GM19468 (cell line): ENCODE data around the gene RCN2.
"Not testable (repeated sequence)": the region's sequence is repeated elsewhere in the genome, so short reads cannot be mapped to it uniquely, and the experiment has no call there.

ENCODE experiments used
- ATAC-seq: cut with Tn5 transposase; IDR thresholded peaks from one replicate; pipeline ENCODE4 v1.9.1; 2021; ENCODE audit warnings: mild to moderate bottlenecking, moderate library complexity, moderate number of reproducible peaks; ENCODE audit not compliant: unreplicated experiment; ENCODE audit errors: extremely low read depth

The RCN2 gene

DNA sequence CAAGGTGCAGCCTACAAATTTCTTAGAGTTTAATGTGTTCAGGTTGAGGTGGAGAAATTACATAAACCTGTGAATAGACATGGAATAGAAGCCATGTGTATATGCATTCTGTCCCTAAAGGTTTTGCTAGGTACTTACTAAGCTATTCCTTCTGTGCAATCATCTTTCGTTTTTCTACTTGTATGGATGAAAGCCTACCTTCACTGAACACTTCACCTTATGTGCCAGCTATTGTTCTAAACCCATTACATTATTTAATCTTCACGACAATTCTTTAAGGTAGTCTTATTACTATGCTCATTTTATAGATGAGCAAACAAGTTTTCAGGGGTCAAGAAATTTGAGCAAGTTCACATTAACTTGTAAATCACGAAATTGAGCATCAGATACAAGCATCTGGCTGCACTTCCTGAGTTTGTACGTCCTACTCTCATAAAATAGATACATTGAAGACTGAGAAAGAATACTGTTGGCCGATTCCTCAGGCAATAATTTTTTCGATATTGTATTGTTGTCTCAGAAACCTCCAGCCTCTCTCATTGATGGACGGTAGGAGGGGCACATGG lies 635 bp upstream of the RCN2 start:
- ATAC-seq = no peak

DNA sequence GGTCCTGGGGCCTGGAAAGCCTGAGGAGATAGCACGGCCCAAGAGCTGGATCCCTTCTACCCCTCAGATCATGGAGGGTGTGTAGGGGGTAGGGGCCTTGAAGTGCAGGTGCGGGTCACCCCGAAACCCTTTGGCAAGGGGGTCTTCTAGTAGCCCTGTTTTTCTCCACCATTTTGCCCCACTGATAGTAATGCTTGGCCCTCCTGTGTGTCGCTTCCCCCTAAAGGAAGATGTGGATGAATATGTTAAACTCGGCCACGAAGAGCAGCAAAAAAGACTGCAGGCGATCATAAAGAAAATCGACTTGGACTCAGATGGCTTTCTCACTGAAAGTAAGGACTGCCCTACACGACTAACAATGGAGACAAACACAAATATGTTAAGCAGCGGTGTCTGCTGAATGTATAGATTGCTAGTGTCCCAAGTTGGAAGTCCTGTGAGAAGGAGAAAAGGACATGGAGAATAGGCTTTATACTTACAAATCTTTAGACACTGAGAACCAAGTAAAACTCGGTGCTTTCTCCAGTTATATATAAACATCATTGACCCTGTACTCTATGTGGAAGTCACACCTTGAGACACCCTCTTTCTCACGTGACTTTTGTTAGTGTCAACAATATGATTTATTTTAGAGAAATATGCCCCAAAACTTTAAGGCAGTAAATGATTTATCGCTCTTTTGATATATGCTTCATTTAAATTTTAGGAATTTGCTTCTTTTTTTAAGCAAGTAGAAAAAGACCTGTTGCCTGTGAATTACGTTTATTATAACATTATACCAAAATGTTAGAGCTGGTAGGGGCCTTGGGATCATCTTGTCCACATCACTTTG lies 802 bp downstream of the RCN2 start:
- ATAC-seq = no peak

DNA sequence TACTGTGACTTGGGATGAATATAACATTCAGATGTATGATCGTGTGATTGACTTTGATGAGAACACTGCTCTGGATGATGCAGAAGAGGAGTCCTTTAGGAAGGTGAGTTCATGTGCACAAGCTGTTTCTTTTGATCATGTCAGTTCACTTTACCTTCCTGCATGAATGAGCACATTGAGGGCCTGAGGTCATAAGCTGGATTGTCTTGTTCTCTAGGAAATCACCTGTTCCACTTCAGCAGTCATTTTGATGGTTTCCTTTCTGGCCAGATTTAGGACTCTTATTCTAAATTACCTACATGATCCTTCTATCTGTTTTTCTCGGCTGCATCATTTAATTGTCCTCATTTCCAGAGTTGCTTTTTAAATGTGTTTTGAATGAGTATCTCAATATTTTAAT lies 4.1 kb downstream of the RCN2 start:
- ATAC-seq = no peak

DNA sequence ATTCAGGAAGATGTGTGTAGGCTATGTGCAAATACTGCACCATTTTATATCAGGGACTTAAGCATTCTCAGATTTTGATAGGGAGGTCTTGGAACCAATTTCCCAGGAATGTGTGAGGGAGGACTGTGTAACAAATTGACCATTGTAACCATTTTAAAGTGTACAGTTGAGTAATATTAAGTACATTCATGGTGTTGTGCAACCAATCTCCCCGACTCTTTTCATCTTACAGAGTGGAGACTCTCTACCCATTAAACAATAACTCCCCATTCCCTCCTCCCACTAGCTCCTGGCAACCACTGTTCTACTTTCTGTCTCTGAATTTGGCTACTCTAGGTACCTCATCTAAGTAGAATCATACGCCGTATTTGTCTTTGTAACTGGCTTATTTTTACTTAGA lies 5.1 kb downstream of the RCN2 start:
- ATAC-seq = no peak

DNA sequence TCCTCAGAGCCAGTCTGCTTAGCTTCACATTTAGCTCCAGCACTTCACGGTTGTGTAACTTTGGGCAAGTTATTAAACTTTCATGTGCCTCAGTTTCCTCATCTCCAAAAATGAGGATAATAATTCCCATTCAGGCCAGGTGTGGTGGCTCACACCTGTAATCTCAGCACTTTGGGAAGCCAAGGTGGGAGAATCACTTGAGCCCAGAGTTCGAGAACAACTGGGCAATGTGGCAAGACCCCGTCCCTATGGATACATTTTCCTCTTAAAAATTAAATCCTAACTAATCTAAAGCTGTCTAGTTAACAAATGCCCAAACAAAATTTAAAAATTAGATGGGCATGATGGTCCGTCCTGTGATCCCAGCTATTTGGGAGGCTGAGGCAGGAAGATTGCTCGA lies 7.2 kb downstream of the RCN2 start:
- ATAC-seq = no peak

DNA sequence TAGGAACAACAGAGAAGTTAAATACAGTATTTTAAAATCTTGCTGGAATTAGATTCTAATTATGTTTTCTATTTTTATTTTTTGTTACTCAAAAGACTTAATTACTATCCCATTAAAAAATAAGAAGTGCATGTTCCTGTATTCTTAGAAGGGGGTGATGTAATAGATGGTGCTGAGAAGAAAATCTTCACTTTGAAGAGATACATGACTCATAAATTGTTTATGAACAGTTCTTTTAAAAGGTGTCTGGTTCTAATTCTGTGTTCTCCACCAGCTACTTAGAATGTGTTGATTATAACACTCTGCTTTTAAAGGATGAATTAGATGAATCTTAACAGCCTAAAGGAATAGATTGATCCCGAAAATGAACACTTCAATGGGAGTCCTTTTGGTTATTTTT lies 8.2 kb downstream of the RCN2 start:
- ATAC-seq = no peak

DNA sequence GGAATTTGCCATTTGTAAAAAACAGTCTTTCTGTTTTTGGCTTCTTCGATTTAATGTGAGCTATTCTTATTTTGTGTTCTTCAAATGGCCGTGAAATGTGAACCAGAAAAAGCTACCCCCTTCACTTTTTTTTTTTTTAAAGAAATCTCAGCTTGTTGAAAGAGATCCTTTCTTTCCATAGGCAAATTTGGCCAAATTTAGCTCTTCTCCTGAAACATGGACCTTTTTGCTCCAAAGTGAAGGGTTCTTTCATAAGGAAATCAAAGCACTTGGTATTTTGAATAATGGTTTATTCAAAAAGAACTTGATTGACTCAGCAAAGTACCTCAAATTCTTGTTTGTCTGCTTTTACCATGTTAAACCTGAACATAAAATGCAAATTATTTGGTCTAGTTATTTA lies 10.1 kb downstream of the RCN2 start:
- ATAC-seq = no peak

DNA sequence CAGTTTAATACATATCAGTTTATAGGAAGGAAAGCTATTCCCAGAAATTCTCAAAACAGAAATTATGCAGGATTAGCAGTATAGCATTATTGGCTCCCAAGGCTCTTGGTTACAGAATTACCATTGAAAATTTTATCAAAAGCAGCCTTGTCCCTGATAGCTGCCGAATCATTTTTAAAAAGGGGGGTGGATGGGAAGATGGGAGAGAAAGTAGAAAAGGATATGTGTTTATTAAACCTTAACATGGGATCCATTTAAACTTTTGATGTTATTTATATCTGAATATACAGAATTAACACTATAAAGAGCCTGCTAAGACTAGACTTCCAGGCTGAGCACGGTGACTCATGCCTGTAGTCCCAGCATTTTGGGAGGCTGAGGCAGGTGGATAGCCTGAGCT lies 10.8 kb downstream of the RCN2 start:
- no peak for ATAC-seq

DNA sequence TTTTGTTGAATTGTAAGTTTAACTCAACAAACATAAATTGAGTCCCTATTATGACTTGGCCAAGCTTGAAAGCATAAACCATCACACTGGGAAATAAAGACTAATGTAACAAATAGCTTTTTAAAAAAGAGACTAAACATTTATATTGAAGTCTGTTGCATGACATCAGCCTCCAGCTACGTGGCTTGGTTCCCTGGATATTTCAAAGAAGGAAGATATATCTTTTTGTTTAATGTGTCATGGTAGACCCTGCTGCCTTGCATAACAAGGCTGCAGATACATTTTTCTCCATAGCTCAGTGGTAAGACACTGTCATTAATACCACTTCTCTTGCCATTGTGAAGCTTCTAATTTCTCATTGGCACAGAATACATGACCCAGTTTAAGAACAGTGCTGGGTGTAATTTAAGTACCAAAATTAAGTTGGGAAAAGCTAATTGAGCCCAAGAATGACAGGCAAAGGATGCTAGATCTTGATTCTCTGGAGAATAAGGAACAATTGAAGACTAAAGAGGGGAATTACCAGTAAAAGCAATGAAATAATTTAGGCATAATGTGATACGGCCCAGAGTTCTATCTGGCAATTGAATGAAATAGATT lies 14.0 kb downstream of the RCN2 start:
- ATAC-seq = no peak

DNA sequence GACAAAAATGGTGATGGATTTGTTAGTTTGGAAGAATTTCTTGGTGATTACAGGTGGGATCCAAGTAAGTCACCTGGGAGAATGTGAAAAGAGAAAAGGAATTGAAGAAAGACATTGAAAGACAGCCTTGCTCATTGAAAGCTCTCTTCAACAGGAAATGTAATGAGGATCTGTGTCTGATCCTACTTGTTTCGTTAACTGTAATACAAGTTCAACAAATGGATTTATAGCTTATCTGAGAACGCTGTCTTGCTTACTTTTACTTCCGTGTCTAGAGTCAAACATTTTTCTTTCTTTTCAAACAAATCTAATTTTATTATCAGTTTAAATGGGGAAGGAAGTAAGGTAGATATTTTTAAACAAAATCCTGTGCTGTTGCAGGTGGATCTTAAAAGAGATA lies 15.9 kb downstream of the RCN2 start:
- no peak for ATAC-seq

DNA sequence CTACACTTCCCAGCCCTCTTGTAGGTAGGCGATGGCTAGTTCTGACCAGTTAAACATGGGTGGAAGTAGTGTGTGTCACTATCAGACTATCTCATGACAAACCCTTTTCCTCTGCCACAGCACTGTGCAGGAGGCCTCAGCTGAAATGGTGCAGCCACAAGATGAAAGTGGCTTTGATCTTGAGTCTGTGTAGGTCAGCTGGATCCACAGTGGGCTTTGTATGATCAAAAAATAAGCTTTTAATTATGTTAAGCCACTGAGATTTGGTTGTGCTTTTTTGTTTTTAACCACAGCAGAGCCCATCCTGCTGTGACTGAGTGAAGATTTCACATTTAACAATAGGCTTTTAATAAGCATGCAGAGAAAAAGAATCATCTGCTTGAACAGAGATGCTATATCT lies 19.7 kb downstream of the RCN2 start:
- ATAC-seq = no peak

DNA sequence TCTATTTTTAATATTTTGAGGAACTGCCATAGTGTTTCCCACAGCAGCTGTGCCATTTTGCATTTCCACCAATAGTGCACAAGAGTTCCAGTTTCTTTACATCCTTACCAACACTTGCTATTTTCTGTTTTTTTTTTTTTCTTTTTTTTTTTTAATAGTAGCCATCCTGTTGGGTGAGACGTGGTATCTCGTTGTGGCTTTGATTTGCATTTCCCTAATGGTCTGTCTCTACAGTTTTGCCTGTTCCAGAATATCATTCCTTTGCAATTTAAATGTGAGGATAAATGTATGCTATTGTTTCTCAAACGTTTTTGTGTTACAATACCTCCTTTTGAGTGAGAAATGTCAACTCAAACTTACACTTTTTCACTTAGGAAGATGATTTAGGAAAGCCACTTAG lies 22.4 kb downstream of the RCN2 start:
- ATAC-seq = no peak

DNA sequence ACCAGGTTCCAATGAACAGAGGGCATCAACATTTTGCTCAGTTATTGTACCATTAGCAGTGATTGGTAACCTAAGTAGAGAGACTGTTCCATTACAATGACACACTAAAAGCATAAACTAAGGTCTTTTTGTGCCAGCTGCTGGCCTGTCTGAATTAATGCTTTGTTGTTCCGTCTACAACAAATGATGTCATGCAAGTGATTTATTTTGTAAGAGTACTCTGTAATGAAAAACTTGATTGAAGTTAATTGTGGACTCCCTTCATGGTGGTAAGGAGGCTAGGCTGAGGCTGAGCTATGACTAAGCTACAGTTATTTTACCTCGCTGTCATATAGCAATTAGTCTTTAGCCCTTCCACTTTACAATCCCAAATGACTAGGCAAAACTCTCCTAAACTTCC lies 23.2 kb downstream of the RCN2 start:
- no peak for ATAC-seq

DNA sequence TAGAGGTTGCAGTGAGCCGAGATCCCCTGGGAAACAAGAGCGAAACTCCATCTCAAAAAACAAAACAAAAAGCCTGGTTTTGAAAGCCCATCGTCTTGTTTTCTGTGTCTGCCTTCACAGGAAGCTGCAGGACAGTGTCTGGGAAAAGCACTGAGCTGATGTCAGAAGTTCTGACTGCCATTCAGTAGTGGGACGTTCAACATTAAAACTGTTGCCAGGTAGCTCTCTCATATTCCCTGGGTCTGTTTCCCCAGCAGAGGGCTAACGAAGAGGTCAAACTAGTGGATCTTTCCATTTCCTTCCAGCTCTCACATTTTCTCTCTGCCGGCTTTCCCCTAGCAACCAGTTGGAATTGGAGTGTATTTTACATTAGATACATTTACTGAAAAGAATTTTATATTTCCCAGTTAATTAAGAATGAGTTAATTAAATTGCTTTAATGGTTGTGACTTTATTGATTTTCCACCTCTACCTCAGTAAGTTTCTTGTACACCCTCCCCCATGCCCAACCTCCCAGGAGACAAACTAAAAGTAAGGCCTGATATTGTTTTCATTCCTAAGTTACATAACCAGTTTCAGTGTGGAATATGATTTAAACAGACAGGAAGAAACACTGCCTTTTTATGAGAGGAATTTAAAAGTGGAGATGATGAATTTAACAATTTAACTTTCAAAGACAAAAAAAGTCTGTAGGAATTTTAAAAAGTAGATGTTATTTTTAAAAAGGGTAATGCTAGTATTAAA lies 29.9 kb downstream of the RCN2 start:
- no peak for ATAC-seq

DNA sequence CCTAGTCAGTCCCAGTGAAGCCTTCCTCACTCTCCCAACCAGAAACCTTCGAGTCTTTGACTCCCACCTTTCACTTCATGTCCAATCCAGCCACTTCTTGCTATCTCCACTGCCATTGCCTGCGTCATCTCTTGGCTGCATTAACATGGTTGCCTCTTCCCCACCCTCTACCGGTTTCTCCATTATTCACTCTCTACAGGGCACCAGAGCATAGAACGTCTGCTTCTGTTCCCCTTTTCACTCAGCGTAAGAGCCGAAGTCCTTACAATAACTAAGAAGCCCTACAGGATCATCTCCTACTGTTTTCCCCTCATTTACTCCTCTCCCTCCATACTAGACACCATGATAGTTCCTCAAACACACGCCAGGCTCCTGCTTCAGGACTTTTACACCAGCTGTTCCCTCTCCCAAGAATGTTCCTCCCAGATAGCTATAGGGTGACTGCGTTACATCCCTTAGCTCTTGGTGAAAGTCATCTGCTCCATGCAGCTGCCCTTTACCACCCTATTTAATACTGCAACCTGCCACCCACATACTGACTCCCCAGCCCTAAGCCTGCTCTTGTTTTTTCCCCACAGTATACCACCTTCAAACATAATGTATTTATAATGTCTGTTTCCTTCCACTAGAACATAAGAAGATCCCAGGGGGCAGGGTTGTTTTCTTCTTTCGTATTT lies 30.9 kb downstream of the RCN2 start:
- no peak for ATAC-seq

DNA sequence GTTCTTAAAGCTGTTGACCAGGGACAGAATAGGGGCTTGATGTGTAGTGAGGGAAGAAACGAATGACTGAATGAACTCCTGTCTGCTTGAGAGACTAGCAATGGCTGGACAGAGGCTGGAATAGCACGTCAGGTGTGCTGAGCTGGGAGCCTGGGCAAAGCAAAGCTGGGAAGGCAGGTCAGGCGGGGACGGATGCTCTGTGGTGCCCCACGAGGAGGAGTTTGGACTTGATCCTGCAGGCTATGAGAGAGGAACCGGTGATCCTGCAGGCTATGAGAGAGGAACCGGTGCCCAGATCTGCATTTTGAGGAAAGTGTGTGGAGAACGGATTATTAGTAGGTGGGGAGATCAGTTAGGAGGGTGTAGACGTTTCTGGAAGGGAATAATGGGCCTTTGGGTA lies 32.0 kb downstream of the RCN2 start:
- ATAC-seq = no peak

DNA sequence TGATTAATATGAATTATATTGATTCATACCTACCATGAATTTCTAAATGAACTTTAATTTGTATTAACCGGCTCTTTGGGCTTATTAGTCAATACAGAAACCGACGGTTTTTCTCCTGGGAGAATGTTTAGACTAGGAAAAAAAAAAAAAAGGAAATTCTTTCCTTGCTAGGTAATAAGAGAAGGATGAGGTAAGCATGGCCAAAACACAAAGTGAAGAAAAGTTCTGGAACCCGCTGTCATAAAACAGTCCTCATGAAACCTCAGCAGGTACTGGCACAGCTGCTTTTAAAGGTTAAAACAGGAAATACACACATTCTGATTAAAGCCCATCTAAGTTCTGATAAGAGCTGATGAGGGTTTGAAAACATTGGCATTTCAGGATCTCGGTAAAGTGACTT lies 32.6 kb downstream of the RCN2 start:
- ATAC-seq = no peak

DNA sequence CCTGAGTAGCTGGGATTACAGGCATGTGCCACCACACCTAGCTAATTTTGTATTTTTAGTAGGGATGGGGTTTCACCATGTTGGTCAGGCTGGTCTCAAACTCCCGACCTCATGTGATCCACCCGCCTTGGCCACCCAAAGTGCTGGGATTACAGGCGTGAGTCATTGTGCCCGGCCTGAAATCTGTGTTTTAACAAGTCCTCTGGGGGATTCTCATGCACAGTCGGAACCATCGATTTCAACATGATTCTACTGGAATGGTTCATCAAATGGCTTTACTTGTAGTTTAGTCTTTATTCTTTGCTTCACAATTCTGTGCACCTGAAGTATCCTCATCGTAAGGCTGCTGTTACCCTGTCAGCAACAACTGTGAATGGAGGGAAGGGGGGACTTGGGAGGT lies 34.5 kb downstream of the RCN2 start:
- not testable (repeated sequence) for ATAC-seq

DNA sequence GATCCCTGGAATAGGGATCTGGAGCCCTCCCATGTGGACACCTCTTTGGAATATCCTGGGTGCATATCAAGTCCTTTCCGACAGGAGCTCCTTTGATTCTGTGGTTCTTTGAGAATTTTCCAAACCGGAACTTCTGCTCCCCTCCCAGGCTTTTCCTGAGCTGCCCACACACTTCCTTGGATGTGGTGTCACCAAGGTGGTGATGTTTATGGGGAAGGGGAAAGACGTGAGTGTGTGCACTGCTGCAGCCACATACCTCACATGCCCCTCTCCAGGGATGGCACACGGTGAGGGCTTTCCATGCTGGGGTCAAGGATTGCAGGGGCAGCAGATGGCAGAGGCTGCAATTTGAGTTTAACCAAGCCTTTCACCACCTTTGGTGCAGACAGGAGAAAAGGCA lies 35.5 kb downstream of the RCN2 start:
- ATAC-seq = no peak

DNA sequence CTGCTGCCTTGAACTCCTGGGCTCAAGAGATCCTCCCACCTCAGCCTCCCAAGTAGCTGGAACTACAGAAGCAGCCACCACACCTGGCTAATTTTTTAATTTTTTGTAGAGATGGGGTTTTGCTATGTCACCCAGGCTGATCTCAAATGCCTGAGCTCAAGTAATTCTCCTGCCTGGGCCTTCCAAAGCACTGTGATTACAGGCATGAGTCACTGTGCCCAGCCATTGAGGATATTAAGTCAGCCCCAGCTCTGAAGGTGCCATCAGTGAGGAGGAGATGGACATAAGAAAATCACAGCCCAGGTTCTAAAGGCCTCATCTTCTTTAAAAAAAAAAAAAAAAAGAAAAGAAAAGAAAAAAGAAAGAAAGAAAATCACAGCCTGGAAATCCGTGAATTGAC lies 36.8 kb downstream of the RCN2 start:
- no peak for ATAC-seq
